NCI-H187 (cell line): ENCODE results near the gene ZNF585A.
A peak's percentile ranks its signal among the peaks of the same experiment; 100 is the strongest.
"Not testable (repeated sequence)": the region's sequence is repeated elsewhere in the genome, so short reads cannot be mapped to it uniquely, and the experiment has no call there.

ENCODE experiments used
- DNase-seq, 2 experiments: peaks; one replicate each; lab custom pipeline; 2025; lab: John Stamatoyannopoulos, UW

The ZNF585A gene

GRCh38 chr19:37172368-37173366, at the start of gene ZNF585A:
ZNF585A (minus strand) TSS chr19:37172695; CDS start chr19:37169910, 2,785 bp downstream.
- peak; percentile 95 to 97 for DNase-seq

GRCh38 chr19:37221136-37221535, 48.6 kb upstream of the ZNF585A start:
- DNase-seq = no peak

- no peak for DNase-seq
These were observed 47.9 kb upstream of the ZNF585A start for GRCh38 chr19:37220383-37220782.

GRCh38 chr19:37218592-37218935, 46.1 kb upstream of the ZNF585A start:
- DNase-seq = no peak

GRCh38 chr19:37217775-37218591, 45.5 kb upstream of the ZNF585A start, which contains the start of gene ZNF383:
ZNF383 (plus strand) TSS chr19:37218214; CDS start chr19:37230454, 12,240 bp downstream.
- DNase-seq = peak; percentile 87 to 88

- no peak for DNase-seq
These were observed 44.9 kb upstream of the ZNF585A start for GRCh38 chr19:37217480-37217774.

- no peak for DNase-seq
These were observed 25.3 kb upstream of the ZNF585A start for GRCh38 chr19:37197768-37198167.

- not testable (repeated sequence) for DNase-seq
These were observed 24.6 kb upstream of the ZNF585A start for GRCh38 chr19:37197115-37197514.

- DNase-seq = not testable (repeated sequence)
These were observed 22.8 kb upstream of the ZNF585A start for GRCh38 chr19:37195248-37195647.

- not testable (repeated sequence) for DNase-seq
These were observed 13.6 kb upstream of the ZNF585A start for GRCh38 chr19:37186071-37186470.

GRCh38 chr19:37165635-37166034, 6.9 kb downstream of the ZNF585A start:
- DNase-seq = no peak

GRCh38 chr19:37160153-37160552, 12.3 kb downstream of the ZNF585A start:
- DNase-seq = no peak

- no peak for DNase-seq
These were observed 24.3 kb downstream of the ZNF585A start for GRCh38 chr19:37148214-37148613.

- no peak for DNase-seq
These were observed 36.4 kb downstream of the ZNF585A start for GRCh38 chr19:37136111-37136510.

GRCh38 chr19:37128821-37129177, 43.7 kb downstream of the ZNF585A start:
- no peak for DNase-seq

GRCh38 chr19:37127999-37128820, 44.3 kb downstream of the ZNF585A start:
- no peak for DNase-seq

GRCh38 chr19:37122093-37122492, 50.4 kb downstream of the ZNF585A start:
- DNase-seq = not testable (repeated sequence)

GRCh38 chr19:37114001-37114400, 58.5 kb downstream of the ZNF585A start:
- DNase-seq = no peak

- DNase-seq = not testable (repeated sequence)
These were observed 60.7 kb downstream of the ZNF585A start for GRCh38 chr19:37111753-37112152.

- DNase-seq = not testable (repeated sequence)
These were observed 68.4 kb downstream of the ZNF585A start for GRCh38 chr19:37104135-37104534.

- DNase-seq = no peak
These were observed 73.9 kb downstream of the ZNF585A start for GRCh38 chr19:37098570-37098969.

GRCh38 chr19:37095859-37096258, 76.6 kb downstream of the ZNF585A start:
- DNase-seq = no peak
